ENCODE data around the gene PLEKHA4.

PLEKHA4 gene

DNA sequence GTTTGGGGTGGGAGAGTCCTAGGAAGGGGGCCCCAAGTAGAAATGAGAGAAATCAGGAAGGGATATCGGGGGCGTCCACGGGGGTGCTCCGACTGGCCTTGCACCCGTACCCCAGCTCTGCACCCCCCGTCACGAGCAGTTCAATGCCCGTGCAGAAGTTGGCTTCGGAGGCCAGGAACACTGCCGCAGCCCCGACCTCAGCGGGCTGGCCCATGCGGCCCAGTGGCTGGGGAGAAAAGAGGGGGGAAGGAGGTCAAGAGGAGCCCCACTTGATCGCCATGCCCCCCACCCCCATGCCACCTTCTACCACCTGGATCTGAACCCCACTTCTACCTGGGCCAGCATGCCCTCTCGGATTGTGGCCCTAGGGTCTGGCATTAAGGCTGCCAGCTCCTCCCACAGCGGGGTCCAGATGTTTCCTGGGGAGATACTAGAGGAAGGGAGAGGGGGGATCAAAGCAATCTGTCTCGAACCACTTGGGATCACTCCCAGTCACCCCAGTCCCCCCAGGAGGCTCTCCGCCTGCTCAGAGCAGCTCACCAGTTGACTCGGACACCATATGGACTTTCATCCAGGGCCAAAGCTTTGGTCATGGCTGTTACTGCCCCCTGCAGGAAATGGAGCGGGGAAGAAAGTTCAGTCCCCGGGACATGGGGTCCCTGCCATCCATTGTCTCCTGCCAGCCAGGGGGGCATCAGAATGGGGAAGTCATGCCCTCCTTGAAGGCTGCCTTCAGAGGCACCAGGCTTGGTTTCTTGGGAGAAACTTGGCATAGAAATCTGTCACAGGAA, 55.1 kb downstream of the PLEKHA4 start:
- POLR2A ChIA-PET = no interaction called here
- 91% methylated on average over 12 of the region's 21 CpGs for WGBS (ENCODE audit: insufficient coverage)

DNA sequence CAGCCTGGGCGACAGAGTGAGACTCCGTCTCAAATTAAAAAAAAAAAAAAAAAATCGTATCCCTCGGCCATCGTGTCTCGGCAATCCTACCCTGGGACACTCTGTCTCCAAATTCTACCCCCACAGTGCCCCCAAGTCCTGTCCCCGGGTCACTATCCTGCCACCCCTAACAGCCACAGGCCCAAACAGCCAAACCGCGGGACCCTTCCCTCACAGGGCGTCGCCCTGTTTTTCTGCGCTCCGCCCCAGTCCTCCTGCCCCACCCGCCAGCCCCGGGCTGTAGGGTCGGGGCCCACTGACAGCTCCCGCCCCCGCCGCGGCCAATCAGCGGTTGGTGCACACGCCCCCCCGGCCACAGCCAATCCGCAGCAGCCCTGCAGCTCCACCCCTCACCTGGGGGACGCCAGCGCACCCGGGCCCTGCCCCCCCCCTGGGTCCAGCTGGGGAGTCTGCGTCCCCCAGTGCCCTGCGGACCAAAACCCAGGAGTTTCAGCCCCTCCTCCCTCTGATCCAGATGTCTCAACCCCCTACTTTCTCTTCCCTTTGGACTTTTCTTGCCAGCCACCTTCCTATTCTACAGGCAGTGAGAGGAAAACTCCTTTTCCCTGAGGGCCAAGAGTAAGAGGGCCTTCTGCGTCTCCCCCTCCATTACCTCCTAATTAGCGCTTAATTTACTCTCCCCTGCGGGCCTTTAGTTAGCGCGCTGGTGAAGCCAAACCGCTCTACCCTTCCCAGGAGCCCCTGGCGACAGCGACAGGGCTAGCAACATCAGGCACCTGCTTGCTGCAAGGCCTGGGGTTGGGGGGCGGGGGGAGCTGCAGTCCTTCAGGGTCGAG, 56.1 kb downstream of the PLEKHA4 start:
- peak; percentile 66 to 83 (median 71) for DNase-seq
- POLR2A ChIA-PET = interaction anchor here (1.1 kb wide), 1 partner anchor 30 kb away, joined by 3 read pairs; no protein-coding TSS in a partner anchor
- Histone ChIP-seq H3K4me3 (ENCODE audit: control insufficient read depth in 1 of 7, extremely low read depth in 1 of 7, insufficient read depth in 4 of 7, low read depth in 2 of 7, low read length in 6 of 7) (peak overlapping the region; percentile 29 to 83 (median 47)), H3K27me3 (replicated peaks in 2 of 5; ENCODE audit: control insufficient read depth in 4 of 5, insufficient read depth in 5 of 5, low read length in 4 of 5) (no peaks in the 10 kb centered on the region), H3K9me3 (ENCODE audit: control extremely low read depth in 1 of 5, control insufficient read depth in 4 of 5, insufficient read depth in 2 of 5, low read depth in 1 of 5, low read length in 4 of 5) (no peaks in the 10 kb centered on the region), H3K4me1 (ENCODE audit: control extremely low read depth in 1 of 4, control insufficient read depth in 4 of 4, insufficient read depth in 4 of 4, low read length in 3 of 4) (peaks cover 0 to 23% (median 18%) of the 10 kb centered on the region in 4 experiments), H3K36me3 (ENCODE audit: control insufficient read depth in 4 of 4, insufficient read depth in 4 of 4, low read length in 3 of 4) (peaks cover 0 to 5% (median 3%) of the 10 kb centered on the region in 4 experiments), H3K27ac (ENCODE audit: insufficient read depth in 1 of 2, low read depth in 1 of 2, low read length in 2 of 2, poor library complexity in 1 of 2, severe bottlenecking in 2 of 2) (no peak overlapping the region)
- 30% methylated on average over 22 of the region's 39 CpGs for WGBS (ENCODE audit: insufficient coverage)
- CTCF ChIA-PET = interaction anchor here (1.0 to 5.3 kb wide), 4 partner anchors 17 to 33 kb away, joined by 3 to 21 read pairs (median 4); no protein-coding TSS in a partner anchor

More for the DNA sequence above, 55.1 kb downstream of the PLEKHA4 start:
- no peak overlapping the region for H3K27ac ChIP-seq (ENCODE audit: insufficient read depth in 1 of 2, low read depth in 1 of 2, low read length in 2 of 2, poor library complexity in 1 of 2, severe bottlenecking in 2 of 2)
- H3K4me3 ChIP-seq (ENCODE audit: control insufficient read depth in 1 of 7, extremely low read depth in 1 of 7, insufficient read depth in 4 of 7, low read depth in 2 of 7, low read length in 6 of 7) = no peak overlapping the region
- peaks cover 0 to 23% (median 18%) of the 10 kb centered on the region in 4 experiments for H3K4me1 ChIP-seq (ENCODE audit: control extremely low read depth in 1 of 4, control insufficient read depth in 4 of 4, insufficient read depth in 4 of 4, low read length in 3 of 4)
- DNase-seq = peak in 2 of 3 donors; percentile 18 to 22
- CTCF ChIA-PET = interaction anchor here (1.0 to 5.3 kb wide), 2 partner anchors 18 to 24 kb away, joined by 3 to 21 read pairs; no protein-coding TSS in a partner anchor
- H3K27me3 ChIP-seq (replicated peaks in 2 of 5; ENCODE audit: control insufficient read depth in 4 of 5, insufficient read depth in 5 of 5, low read length in 4 of 5) = no peaks in the 10 kb centered on the region
- H3K9me3 ChIP-seq (ENCODE audit: control extremely low read depth in 1 of 5, control insufficient read depth in 4 of 5, insufficient read depth in 2 of 5, low read depth in 1 of 5, low read length in 4 of 5) = no peaks in the 10 kb centered on the region
- no peaks in the 10 kb centered on the region for H3K36me3 ChIP-seq (ENCODE audit: control insufficient read depth in 4 of 4, insufficient read depth in 4 of 4, low read length in 3 of 4)

DNA sequence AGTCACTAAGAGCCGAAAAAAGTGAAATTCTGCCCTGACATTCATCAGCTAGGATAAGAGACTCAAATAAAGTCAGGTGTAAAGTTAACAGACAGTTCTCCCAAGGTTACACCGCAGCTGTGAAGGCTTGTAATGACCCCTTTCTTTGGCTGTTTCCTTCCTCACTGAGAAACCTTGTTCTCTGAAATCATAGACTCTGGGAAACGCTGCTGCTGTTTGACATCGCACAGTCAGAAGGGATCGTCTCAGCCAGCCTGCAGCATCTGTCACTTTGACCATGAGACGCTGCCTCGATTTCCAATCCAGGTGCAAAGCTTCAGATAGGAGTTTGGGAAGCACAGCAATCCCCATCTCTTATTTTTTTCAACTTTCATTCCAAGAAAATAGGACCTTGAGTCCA, 58.3 kb downstream of the PLEKHA4 start:
- Histone ChIP-seq H3K4me1 (ENCODE audit: control extremely low read depth in 1 of 4, control insufficient read depth in 4 of 4, insufficient read depth in 4 of 4, low read length in 3 of 4) (peaks cover 0 to 23% (median 18%) of the 10 kb centered on the region in 4 experiments), H3K4me3 (ENCODE audit: control insufficient read depth in 1 of 7, extremely low read depth in 1 of 7, insufficient read depth in 4 of 7, low read depth in 2 of 7, low read length in 6 of 7) (peak overlapping the region in 6 of 7 experiments; percentile 62 to 86 (median 75)), H3K27me3 (replicated peaks in 2 of 5; ENCODE audit: control insufficient read depth in 4 of 5, insufficient read depth in 5 of 5, low read length in 4 of 5) (no peaks in the 10 kb centered on the region), H3K36me3 (ENCODE audit: control insufficient read depth in 4 of 4, insufficient read depth in 4 of 4, low read length in 3 of 4) (peaks cover 0 to 6% (median 4%) of the 10 kb centered on the region in 4 experiments), H3K27ac (ENCODE audit: insufficient read depth in 1 of 2, low read depth in 1 of 2, low read length in 2 of 2, poor library complexity in 1 of 2, severe bottlenecking in 2 of 2) (peak overlapping the region in 1 of 2 experiments; percentile 49), H3K9me3 (ENCODE audit: control extremely low read depth in 1 of 5, control insufficient read depth in 4 of 5, insufficient read depth in 2 of 5, low read depth in 1 of 5, low read length in 4 of 5) (no peaks in the 10 kb centered on the region)
- 23% methylated on average over 5 of the region's 7 CpGs for WGBS (ENCODE audit: insufficient coverage)
- ChIA-PET CTCF (interaction anchor here (1.7 to 5.3 kb wide), 4 partner anchors 12 to 26 kb away, joined by 5 to 21 read pairs (median 13); partner anchors contain the start of gene HSD17B14), POLR2A (no interaction called here)
- DNase-seq = no peak

DNA sequence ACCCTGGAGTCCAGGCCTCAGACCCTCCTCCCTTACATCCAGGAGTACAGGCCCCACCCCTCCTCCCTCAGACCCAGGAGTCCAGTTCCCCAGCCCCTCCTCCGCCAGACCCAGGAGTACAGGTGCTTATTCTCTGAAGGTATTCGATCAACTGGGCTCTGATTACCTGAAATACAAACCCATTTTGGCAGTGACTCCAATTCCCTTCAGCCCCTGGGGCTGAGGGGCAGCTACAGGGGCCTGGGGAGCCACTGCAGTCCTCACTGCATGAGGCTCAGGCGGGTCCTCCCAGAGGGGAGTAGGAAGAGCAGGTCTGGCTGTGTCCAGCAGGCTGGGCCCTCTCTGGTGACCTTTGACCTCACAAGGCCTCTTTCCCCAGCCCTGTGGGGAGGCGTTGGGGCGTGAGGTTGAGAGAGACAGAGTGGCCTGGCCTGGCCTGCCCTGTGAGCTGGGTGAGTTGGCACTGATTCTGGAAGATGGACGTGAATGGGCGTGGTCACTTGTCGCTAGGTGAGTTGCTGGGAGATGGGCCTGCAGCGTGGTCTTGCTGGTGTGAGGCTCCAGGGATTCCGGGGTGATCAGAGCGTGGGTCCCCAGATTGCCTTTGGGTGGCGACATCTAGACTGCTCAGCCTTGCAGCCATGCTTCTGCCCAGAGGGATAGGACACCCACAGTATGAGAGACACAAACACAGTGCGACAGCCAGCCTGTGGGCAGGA, 60.7 kb downstream of the PLEKHA4 start:
- Histone ChIP-seq H3K4me3 (ENCODE audit: control insufficient read depth in 1 of 7, extremely low read depth in 1 of 7, insufficient read depth in 4 of 7, low read depth in 2 of 7, low read length in 6 of 7) (no peak overlapping the region), H3K27ac (ENCODE audit: insufficient read depth in 1 of 2, low read depth in 1 of 2, low read length in 2 of 2, poor library complexity in 1 of 2, severe bottlenecking in 2 of 2) (no peak overlapping the region), H3K27me3 (replicated peaks in 2 of 5; ENCODE audit: control insufficient read depth in 4 of 5, insufficient read depth in 5 of 5, low read length in 4 of 5) (no peaks in the 10 kb centered on the region), H3K36me3 (ENCODE audit: control insufficient read depth in 4 of 4, insufficient read depth in 4 of 4, low read length in 3 of 4) (peaks cover 0 to 7% (median 6%) of the 10 kb centered on the region in 4 experiments), H3K4me1 (ENCODE audit: control extremely low read depth in 1 of 4, control insufficient read depth in 4 of 4, insufficient read depth in 4 of 4, low read length in 3 of 4) (peaks cover 0 to 23% (median 18%) of the 10 kb centered on the region in 4 experiments), H3K9me3 (ENCODE audit: control extremely low read depth in 1 of 5, control insufficient read depth in 4 of 5, insufficient read depth in 2 of 5, low read depth in 1 of 5, low read length in 4 of 5) (no peaks in the 10 kb centered on the region)
- WGBS (ENCODE audit: insufficient coverage) = 97% methylated on average over 8 of the region's 13 CpGs
- ChIA-PET POLR2A (no interaction called here), CTCF (interaction anchor here (0.9 to 27.8 kb wide), 5 partner anchors 9 to 36 kb away, joined by 3 to 376 read pairs (median 13); partner anchors contain the start of gene HSD17B14)
- peak in 1 of 3 donors; percentile 34 for DNase-seq

DNA sequence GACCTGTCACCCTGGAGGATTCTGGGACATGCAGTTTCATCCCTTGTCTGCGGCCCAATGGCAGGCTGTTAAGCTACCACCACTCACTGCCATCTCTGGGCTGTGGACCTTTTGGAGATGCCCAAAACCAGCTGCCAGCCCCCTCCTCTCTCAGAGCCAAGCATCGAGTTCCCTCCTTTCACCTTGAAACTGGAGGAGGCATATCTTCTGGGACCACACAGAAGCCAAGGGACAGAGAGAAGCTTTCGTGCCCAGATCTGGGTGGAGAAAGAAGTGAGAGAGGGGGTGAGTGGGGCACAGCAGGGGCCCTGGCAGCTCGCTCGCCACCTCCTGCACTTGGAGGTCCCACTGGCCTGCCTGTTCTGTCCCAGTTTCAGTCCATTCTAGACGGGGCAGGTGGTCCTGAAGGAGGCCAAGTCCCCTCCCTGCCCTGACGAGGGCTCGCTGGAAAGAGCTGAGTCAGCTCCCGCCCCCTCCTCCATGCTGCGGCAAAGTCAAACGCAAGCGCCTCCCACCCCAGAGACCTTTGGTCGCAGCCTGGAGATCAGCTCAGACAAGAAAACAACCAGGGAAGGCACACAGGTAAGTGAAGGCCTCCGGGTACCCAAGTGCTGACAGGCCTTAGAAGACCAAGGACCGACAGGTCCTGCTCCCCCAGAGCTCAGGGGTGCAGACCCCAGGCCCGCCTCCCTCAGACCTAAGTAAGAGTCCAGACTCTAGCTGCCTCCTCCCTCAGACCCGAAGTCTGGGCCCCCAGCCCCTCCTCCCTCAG, 61.4 kb downstream of the PLEKHA4 start:
- ChIA-PET CTCF (interaction anchor here (0.9 to 27.8 kb wide), 4 partner anchors 9 to 37 kb away, joined by 6 to 376 read pairs (median 16); partner anchors contain the start of gene HSD17B14), POLR2A (no interaction called here)
- 96% methylated on average over 12 of the region's 17 CpGs for WGBS (ENCODE audit: insufficient coverage)

DNA sequence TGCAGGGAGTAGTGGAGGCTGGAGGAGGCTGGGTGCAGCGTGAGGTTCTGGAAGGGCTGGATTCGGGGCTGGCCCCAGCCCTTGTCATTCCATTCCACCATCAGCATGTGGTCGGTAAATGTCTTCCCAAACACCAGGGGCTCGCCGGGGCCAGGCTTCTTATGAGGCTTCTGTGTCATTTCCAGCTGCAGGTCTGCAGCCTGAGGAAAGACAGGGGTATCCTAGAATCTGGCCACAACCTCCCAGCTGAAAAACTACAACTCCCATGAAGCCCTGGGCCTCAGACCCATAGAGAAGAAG, 61.9 kb downstream of the PLEKHA4 start:
- Histone ChIP-seq H3K9me3 (ENCODE audit: control extremely low read depth in 1 of 5, control insufficient read depth in 4 of 5, insufficient read depth in 2 of 5, low read depth in 1 of 5, low read length in 4 of 5) (no peaks in the 10 kb centered on the region), H3K4me1 (ENCODE audit: control extremely low read depth in 1 of 4, control insufficient read depth in 4 of 4, insufficient read depth in 4 of 4, low read length in 3 of 4) (peaks cover 0 to 13% (median 12%) of the 10 kb centered on the region in 4 experiments), H3K4me3 (ENCODE audit: control insufficient read depth in 1 of 7, extremely low read depth in 1 of 7, insufficient read depth in 4 of 7, low read depth in 2 of 7, low read length in 6 of 7) (no peak overlapping the region), H3K36me3 (ENCODE audit: control insufficient read depth in 4 of 4, insufficient read depth in 4 of 4, low read length in 3 of 4) (peaks cover 0 to 7% (median 6%) of the 10 kb centered on the region in 4 experiments), H3K27me3 (replicated peaks in 2 of 5; ENCODE audit: control insufficient read depth in 4 of 5, insufficient read depth in 5 of 5, low read length in 4 of 5) (no peaks in the 10 kb centered on the region), H3K27ac (ENCODE audit: insufficient read depth in 1 of 2, low read depth in 1 of 2, low read length in 2 of 2, poor library complexity in 1 of 2, severe bottlenecking in 2 of 2) (no peak overlapping the region)
- CTCF ChIA-PET = interaction anchor here (2.7 to 27.8 kb wide), 3 partner anchors 8 to 38 kb away, joined by 13 to 376 read pairs (median 18); partner anchors contain the start of gene HSD17B14
- POLR2A ChIA-PET = no interaction called here
- 97% methylated on average over 5 of the region's 5 CpGs for WGBS (ENCODE audit: insufficient coverage)
- peak in 1 of 3 donors; percentile 68 for DNase-seq

More for the DNA sequence above, 61.4 kb downstream of the PLEKHA4 start:
- H3K4me3 ChIP-seq (ENCODE audit: control insufficient read depth in 1 of 7, extremely low read depth in 1 of 7, insufficient read depth in 4 of 7, low read depth in 2 of 7, low read length in 6 of 7) = no peak overlapping the region
- no peak overlapping the region for H3K27ac ChIP-seq (ENCODE audit: insufficient read depth in 1 of 2, low read depth in 1 of 2, low read length in 2 of 2, poor library complexity in 1 of 2, severe bottlenecking in 2 of 2)
- DNase-seq = peak in 1 of 3 donors; percentile 70
- no peaks in the 10 kb centered on the region for H3K27me3 ChIP-seq (replicated peaks in 2 of 5; ENCODE audit: control insufficient read depth in 4 of 5, insufficient read depth in 5 of 5, low read length in 4 of 5)
- H3K4me1 ChIP-seq (ENCODE audit: control extremely low read depth in 1 of 4, control insufficient read depth in 4 of 4, insufficient read depth in 4 of 4, low read length in 3 of 4) = peaks cover 0 to 18% (median 14%) of the 10 kb centered on the region in 4 experiments
- H3K9me3 ChIP-seq (ENCODE audit: control extremely low read depth in 1 of 5, control insufficient read depth in 4 of 5, insufficient read depth in 2 of 5, low read depth in 1 of 5, low read length in 4 of 5) = no peaks in the 10 kb centered on the region
- H3K36me3 ChIP-seq (ENCODE audit: control insufficient read depth in 4 of 4, insufficient read depth in 4 of 4, low read length in 3 of 4) = peaks cover 0 to 7% (median 6%) of the 10 kb centered on the region in 4 experiments

Data from common myeloid progenitor, CD34-positive (primary cell).